ENCODE data around the gene RPL14.

DNA sequence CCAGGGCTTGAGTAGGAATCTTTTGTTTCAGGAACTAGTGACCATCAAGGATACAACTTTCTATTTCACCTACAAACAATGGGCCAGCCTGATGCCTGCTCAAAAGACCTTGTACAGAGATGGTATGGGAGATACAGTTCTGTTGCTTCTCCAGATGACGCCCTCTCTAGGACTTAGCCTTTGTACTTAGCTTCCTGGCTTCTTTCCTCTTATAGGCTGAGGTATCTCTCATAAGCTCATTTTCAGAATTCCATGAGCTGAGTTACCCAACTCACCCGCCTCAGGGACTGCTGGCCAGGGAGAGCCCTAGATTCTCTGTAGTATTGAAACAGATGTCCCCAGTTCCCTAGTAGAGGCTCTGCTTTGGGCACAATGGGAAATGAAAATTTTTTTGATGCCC is 40.1 kb downstream of the RPL14 start:
- TF ChIP-seq POLR2A (IDR thresholded peaks at IDR 0.05; ENCODE audit: low read depth, low read length) = no peak
- TF ChIP-seq SPI1 (IDR thresholded peaks at IDR 0.05; ENCODE audit: low read depth, low read length) = no peak
- no peak for TF ChIP-seq POLR2AphosphoS5 (IDR thresholded peaks at IDR 0.05; ENCODE audit: low read depth, low read length)
- no peak for TF ChIP-seq TAF1 (IDR thresholded peaks at IDR 0.05; ENCODE audit: low read depth, low read length)
- no peak for TF ChIP-seq PAX5 (IDR thresholded peaks at IDR 0.05; ENCODE audit: insufficient read depth, low read length, severe bottlenecking)
- no peak for TF ChIP-seq POU2F2 (IDR thresholded peaks at IDR 0.05; ENCODE audit: low read depth, low read length)
